NK-92 (cell line): Measurements from ENCODE around the gene TBX6.

Source experiments
- DNase-seq: peaks from one replicate; lab custom pipeline; 2025; ENCODE audit not compliant: unreplicated experiment; lab: John Stamatoyannopoulos, UW

The TBX6 gene

DNA sequence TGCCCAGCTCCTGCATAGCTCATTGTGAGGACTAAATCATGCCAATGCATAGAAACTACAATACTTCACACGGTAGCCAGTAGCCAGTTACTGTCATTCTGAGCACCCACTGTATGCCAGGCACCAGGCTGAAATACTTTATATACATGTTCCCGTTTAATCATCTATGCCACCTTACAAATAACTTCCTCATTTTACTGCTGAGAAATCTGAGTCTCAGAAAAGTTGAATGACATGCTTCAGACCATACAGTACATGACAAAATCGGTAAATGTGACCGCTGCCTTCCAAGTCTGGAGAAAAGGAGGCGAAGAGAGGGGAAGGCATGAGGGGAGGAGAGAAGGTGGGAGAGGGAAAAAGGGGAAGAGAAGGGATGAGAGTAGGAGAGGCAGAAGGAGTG is 51.5 kb downstream of the TBX6 start:
- no peak for DNase-seq
